ENCODE data around the gene PALLD.

GRCh38 chr4:168769837-168770236, 273.0 kb downstream of the PALLD start:
- TF ChIP-seq CTCF (IDR thresholded peaks at IDR 0.05; ENCODE audit: borderline replicate concordance, extremely low read depth, low read length, poor library complexity, severe bottlenecking): no peak
- no peak for TF ChIP-seq EZH2 (IDR thresholded peaks at IDR 0.05; ENCODE audit: borderline replicate concordance, low read depth, low read length, severe bottlenecking)
